Right lobe of liver (tissue), 6 donors: ENCODE results near the gene CCDC197. TPM values are rescaled to one million over a fixed set of nuclear protein-coding genes. Genes with fewer than 3 reads are reported as not detected.

Experiments
- ATAC-seq, 4 donors: fragments of 200-7000 bp; cut with Tn5 transposase; one replicate each; pipeline ENCODE4 v1.9.1; 2020; ENCODE audit warnings: mild to moderate bottlenecking in 4 of 4, moderate library complexity in 4 of 4
- DNase-seq, 3 donors: peaks; one replicate each; pipeline ENCODE4 v3.0.0-alpha.2; 2020
- H3K27ac ChIP-seq, 3 donors: fragments of 200-600 bp; one replicate each; pipeline ENCODE4 v1.8.0; 2022
- H3K27me3 ChIP-seq, 2 donors: fragments of 200-600 bp; one replicate each; pipeline ENCODE4 v1.8.0; 2022
- H3K36me3 ChIP-seq, 4 donors: fragments of 200-600 bp; sonication (generic) in 1 of 4; one replicate each; pipeline versions ENCODE4 v1.5.1 to v1.8.0; 2017 to 2022; ENCODE audit warnings: control low read depth in 1 of 4
- H3K4me1 ChIP-seq, 4 donors: fragments of 200-600 bp; sonication (generic) in 1 of 4; one replicate each; pipeline versions ENCODE4 v1.5.1 to v1.8.0; 2017 to 2022; ENCODE audit warnings: control low read depth in 1 of 4
- H3K4me3 ChIP-seq, 3 donors: fragments of 200-600 bp; one replicate each; pipeline ENCODE4 v1.8.0; 2022
- H3K9me3 ChIP-seq, 4 donors: fragments of 200-600 bp; sonication (generic) in 1 of 4; one replicate each; pipeline versions ENCODE4 v1.5.1 to v1.8.0; 2017 to 2022; ENCODE audit warnings: control low read depth in 1 of 4
- POLR2A ChIP-seq: fragments of 450-650 bp; IDR thresholded peaks from one replicate; pipeline ENCODE4 v1.6.1; 2017; ENCODE audit warnings: antibody characterized with exemption, mild to moderate bottlenecking
- WGBS: methylation state at CpG from one replicate; pipeline ENCODE4 v1.1.6; 2018; ENCODE audit warnings: low coverage, low lambda C conversion rate; ENCODE audit not compliant: insufficient coverage; ENCODE audit errors: missing lambda C conversion rate; 5-methylcytosine and 5-hydroxymethylcytosine counted together
- intact Hi-C, 2 donors: fragments of 100-400 bp; cut with DNase I; formaldehyde crosslinking; loops; one replicate each; pipeline versions ENCODE4 v1.11.2 to v1.14.1; 2022
- total RNA-seq, 6 experiments: library from RNA; depleted of rRNA in 2 of 6; stranded (reverse); fragments of >200 nt in 2 of 6; fragmentation: NEBNext Ultra II Directional in 3 of 6; extraction: Animal tissue kit (Norgen Biotek cat#: 25700) in 3 of 6; gene quantifications; one replicate each; pipeline versions ENCODE4 v1.1.0 to v1.2.4, GENCODE V29; 2016 to 2023
- TF ChIP-seq, protein P1 (sequence below), 4 donors: fragments of 200-600 bp in 3 of 4; fragments of 450-650 bp in 1 of 4; IDR thresholded peaks; one replicate each; pipeline versions ENCODE4 v1.5.1 to v1.8.0; 2016 to 2022; ENCODE audit warnings: antibody characterized with exemption in 4 of 4, mild to moderate bottlenecking in 2 of 4
- donor health status: DM: no; HTN: yes; CAD: no.
- donor health status: DM: no; HTN: no; CAD: no.
- donor health status: DM: no; HTN: no; CAD: no.
- donor health status: DM: no; HTN: yes; CAD: no.
- donor health status: DM: no; HTN: yes; CAD: no.

Gene CCDC197
- total RNA-seq, 6 experiments from 2014 or later, result not detected

DNA sequence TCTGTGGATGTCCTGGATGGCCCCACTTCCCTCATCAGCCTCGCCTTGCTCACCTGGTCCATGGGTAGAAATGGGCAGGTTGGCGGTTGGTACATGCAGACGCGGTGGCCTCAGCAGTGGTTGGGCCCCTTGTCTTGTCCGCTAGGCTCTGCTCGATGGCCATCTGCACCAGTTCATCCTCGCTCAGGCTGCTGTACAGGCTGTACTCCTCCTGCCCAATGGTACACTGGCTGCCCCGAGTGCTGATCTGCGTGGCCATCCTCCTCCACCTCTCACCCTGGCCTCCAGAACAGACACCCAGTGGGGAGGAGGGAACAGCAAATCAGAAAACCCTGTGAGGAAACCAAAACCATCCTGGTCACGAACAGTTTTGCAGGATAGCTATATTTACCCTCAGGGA lies 32.8 kb upstream of the CCDC197 start:
- Histone ChIP-seq H3K36me3 (no peaks in the 10 kb centered on the region), H3K4me3 (no peak overlapping the region), H3K27ac (no peak overlapping the region), H3K9me3 (no peaks in the 10 kb centered on the region), H3K4me1 (no peaks in the 10 kb centered on the region), H3K27me3 (no peaks in the 10 kb centered on the region)
- DNase-seq (no peak), ATAC-seq (no peak)
- intact Hi-C loops, result no loop called here
- TF ChIP-seq, protein P1, sequence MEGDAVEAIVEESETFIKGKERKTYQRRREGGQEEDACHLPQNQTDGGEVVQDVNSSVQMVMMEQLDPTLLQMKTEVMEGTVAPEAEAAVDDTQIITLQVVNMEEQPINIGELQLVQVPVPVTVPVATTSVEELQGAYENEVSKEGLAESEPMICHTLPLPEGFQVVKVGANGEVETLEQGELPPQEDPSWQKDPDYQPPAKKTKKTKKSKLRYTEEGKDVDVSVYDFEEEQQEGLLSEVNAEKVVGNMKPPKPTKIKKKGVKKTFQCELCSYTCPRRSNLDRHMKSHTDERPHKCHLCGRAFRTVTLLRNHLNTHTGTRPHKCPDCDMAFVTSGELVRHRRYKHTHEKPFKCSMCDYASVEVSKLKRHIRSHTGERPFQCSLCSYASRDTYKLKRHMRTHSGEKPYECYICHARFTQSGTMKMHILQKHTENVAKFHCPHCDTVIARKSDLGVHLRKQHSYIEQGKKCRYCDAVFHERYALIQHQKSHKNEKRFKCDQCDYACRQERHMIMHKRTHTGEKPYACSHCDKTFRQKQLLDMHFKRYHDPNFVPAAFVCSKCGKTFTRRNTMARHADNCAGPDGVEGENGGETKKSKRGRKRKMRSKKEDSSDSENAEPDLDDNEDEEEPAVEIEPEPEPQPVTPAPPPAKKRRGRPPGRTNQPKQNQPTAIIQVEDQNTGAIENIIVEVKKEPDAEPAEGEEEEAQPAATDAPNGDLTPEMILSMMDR (IDR thresholded peaks at IDR 0.05), result no peak
- no peak for TF ChIP-seq POLR2A
- 60% methylated on average over 1 of the region's 10 CpGs for WGBS

DNA sequence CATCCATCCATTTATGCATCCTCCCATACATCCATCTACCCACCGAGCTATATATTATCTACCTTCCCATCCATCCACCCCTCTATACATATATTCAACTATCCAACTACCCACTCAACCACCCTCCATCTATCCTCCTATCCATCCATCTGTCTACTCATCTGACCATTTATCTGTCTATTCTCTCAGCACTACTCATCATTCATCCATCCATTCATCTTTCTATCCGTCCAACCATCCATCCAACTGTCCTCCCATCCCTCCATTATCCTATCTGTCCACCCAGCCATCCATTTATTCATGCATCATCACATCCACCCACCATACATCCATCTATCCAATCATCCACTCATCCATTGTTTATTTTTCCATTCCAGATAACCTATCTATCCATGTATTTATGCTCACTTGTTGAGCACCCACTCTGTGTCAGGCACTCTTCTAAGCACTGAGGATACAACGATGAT lies 32.2 kb upstream of the CCDC197 start:
- no peak for DNase-seq
- H3K36me3 ChIP-seq, result no peaks in the 10 kb centered on the region
- no peaks in the 10 kb centered on the region for H3K9me3 ChIP-seq
- intact Hi-C loops, result no loop called here
- H3K4me3 ChIP-seq, result no peak overlapping the region
- TF ChIP-seq, protein P1 (IDR thresholded peaks at IDR 0.05), result no peak
- TF ChIP-seq POLR2A, result no peak
- no peak overlapping the region for H3K27ac ChIP-seq
- no peaks in the 10 kb centered on the region for H3K27me3 ChIP-seq
- no peaks in the 10 kb centered on the region for H3K4me1 ChIP-seq
- 93% methylated on average over 3 of the region's 3 CpGs for WGBS
- ATAC-seq, result no peak

DNA sequence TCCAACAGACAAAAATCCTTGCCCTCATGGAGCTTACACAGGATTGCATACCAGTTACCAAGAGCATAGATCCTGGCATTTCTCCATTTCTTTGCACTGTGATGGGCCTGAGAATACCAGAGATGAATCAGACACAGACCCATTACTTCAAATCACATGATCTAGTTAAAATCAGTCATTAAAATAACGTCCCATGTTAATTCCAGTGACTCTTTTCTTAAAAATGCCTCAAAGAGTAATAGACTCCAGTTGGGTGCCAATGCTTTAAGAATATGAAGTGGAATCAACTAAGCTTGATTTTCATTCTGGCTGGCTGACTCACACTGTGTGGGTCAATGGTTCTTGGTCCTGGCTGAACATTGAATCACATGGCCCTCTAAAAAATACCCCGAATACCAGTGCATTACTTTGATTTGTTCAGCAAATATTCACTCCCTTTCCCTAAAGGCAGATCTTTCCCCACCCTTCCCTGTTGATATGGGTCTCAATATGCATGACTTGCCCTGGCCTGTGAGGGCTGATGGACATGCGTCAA lies 31.7 kb upstream of the CCDC197 start:
- Histone ChIP-seq H3K27me3 (no peaks in the 10 kb centered on the region), H3K9me3 (no peaks in the 10 kb centered on the region), H3K27ac (no peak overlapping the region), H3K4me1 (no peaks in the 10 kb centered on the region), H3K36me3 (no peaks in the 10 kb centered on the region), H3K4me3 (no peak overlapping the region)
- TF ChIP-seq, protein P1 (IDR thresholded peaks at IDR 0.05), result no peak
- no peak for TF ChIP-seq POLR2A
- intact Hi-C loops, result no loop called here
- ATAC-seq (no peak), DNase-seq (no peak)
- 72% methylated on average over 2 of the region's 3 CpGs for WGBS

DNA sequence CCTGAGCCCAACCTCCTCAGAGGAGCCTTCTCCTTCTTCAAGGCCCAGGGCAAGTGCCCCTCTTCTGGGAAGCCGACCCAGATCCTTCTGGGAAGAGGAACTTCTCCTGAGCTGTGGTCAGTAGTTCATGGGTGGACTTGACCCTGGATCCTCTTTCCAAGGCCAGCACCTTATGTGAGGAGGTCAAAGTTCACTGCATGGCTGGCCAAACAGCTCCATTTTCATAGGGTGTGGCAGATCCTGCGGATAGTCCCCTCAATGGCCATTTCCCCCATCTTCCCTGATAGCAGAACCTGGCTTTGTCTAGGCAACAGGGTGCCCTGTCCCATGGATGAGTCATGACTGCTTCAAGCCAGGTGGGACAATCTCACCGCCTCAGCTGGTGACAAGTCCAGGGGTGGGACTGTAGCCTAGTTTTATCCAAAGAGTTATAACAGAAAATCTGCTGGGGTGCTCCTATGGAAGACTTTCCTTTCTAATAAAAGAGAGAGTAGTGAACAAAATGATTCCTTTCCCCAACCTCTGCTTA lies 31.1 kb upstream of the CCDC197 start:
- H3K27ac ChIP-seq, result no peak overlapping the region
- TF ChIP-seq POLR2A, result no peak
- TF ChIP-seq, protein P1 (IDR thresholded peaks at IDR 0.05), result no peak

More for the DNA sequence above, 31.1 kb upstream of the CCDC197 start:
- intact Hi-C loops, result no loop called here
- no peak for DNase-seq
- 100% methylated on average over 1 of the region's 3 CpGs for WGBS
- H3K9me3 ChIP-seq, result no peaks in the 10 kb centered on the region
- no peak for ATAC-seq
- H3K4me1 ChIP-seq, result no peaks in the 10 kb centered on the region
- no peak overlapping the region for H3K4me3 ChIP-seq
- no peaks in the 10 kb centered on the region for H3K27me3 ChIP-seq
- H3K36me3 ChIP-seq, result no peaks in the 10 kb centered on the region
